Endothelial cell of umbilical vein (primary cell): Measurements from ENCODE around the gene SYNDIG1. TPM values are rescaled to one million over a fixed set of nuclear protein-coding genes. Genes with fewer than 3 reads are reported as not detected.

ENCODE experiments used
- BruUV-seq: library from RNA; stranded (reverse); fragments of 400-500 nt; replicated peaks from 2 replicates; lab custom pipeline; 2021; lab: Mats Ljungman, UMichigan
- CTCF ChIA-PET: fragments of 300-600, 350-600 bp; sonication (Branson Sonifier 250); formaldehyde crosslinking; loops from one replicate; lab custom pipeline; 2021; ENCODE audit warnings: antibody characterized with exemption, inconsistent platforms; lab: Charles Lee
- POLR2A ChIA-PET: fragments of 300-600, 350-600 bp; sonication (Branson Sonifier 250); formaldehyde crosslinking; loops from one replicate; lab custom pipeline; 2021; ENCODE audit warnings: antibody characterized with exemption, inconsistent platforms; lab: Charles Lee
- DNase-seq: peaks from one replicate; pipeline ENCODE4 v3.0.0-alpha.2; 2011; ENCODE audit warnings: low read depth, low spot score
- FAIRE-seq: peaks from 2 replicates; lab custom pipeline; 2011; peaks lifted over from hg19 to GRCh38; lab: Jason Lieb, UNC
- H2AFZ ChIP-seq: 2 replicates; pipeline ENCODE4 v1.6.0; 2012; ENCODE audit warnings: low read depth, low read length, control low read depth, inconsistent platforms
- H3K27ac ChIP-seq: 2 replicates; pipeline ENCODE4 v1.5.1; 2011; ENCODE audit warnings: low read depth, mild to moderate bottlenecking, control low read depth, low read length, moderate library complexity; ENCODE audit not compliant: insufficient read depth
- H3K27me3 ChIP-seq, 2 experiments: 2 replicates each; pipeline versions ENCODE4 v1.6.0 to v1.6.1; 2011; ENCODE audit warnings: low read length in 2 of 2, mixed read lengths in 1 of 2; ENCODE audit not compliant: control insufficient read depth in 2 of 2, insufficient read depth in 2 of 2
- H3K36me3 ChIP-seq, 2 experiments: 2 replicates in 1 of 2; 3 replicates in 1 of 2; pipeline ENCODE4 v1.5.1; 2011; ENCODE audit warnings: low read length in 2 of 2, mild to moderate bottlenecking in 1 of 2, moderate library complexity in 1 of 2; ENCODE audit not compliant: control insufficient read depth in 2 of 2, insufficient read depth in 2 of 2; ENCODE audit errors: extremely low read depth in 1 of 2
- H3K4me1 ChIP-seq: 3 replicates; pipeline ENCODE4 v1.5.1; 2011; ENCODE audit warnings: mild to moderate bottlenecking, low read length; ENCODE audit not compliant: control insufficient read depth, insufficient read depth; ENCODE audit errors: extremely low read depth
- H3K4me2 ChIP-seq: 2 replicates; pipeline ENCODE4 v1.6.1; 2011; ENCODE audit warnings: low read length, control low read depth, mixed read lengths; ENCODE audit not compliant: insufficient read depth
- H3K4me3 ChIP-seq, 3 experiments: fragments of 200-600 bp in 1 of 3; sonication (generic), shearing (Covaris generic) in 1 of 3; replicated peaks in 1 of 3; 2 replicates each; pipeline ENCODE4 v1.5.1; 2011 to 2016; ENCODE audit warnings: control low read depth in 3 of 3, low read length in 3 of 3, mild to moderate bottlenecking in 2 of 3, inconsistent platforms in 1 of 3, low read depth in 1 of 3, moderate library complexity in 1 of 3; ENCODE audit not compliant: insufficient read depth in 1 of 3
- H3K79me2 ChIP-seq: 2 replicates; pipeline ENCODE4 v1.6.0; 2012; ENCODE audit warnings: low read length, inconsistent platforms; ENCODE audit not compliant: control insufficient read depth, insufficient read depth
- H3K9ac ChIP-seq: replicated peaks from 2 replicates; pipeline ENCODE3; 2011; ENCODE audit warnings: low read length, control low read depth; ENCODE audit not compliant: insufficient read depth; ENCODE audit errors: extremely low read depth
- H3K9me1 ChIP-seq: replicated peaks from 3 replicates; pipeline ENCODE4 v1.6.0; 2011; ENCODE audit warnings: mild to moderate bottlenecking, low read length; ENCODE audit not compliant: control insufficient read depth, insufficient read depth; ENCODE audit errors: extremely low read depth
- H3K9me3 ChIP-seq: replicated peaks from 2 replicates; pipeline ENCODE4 v1.5.1; 2012; ENCODE audit warnings: low read length, inconsistent platforms; ENCODE audit not compliant: control insufficient read depth, insufficient read depth
- H4K20me1 ChIP-seq: replicated peaks from 2 replicates; pipeline ENCODE3; 2011; ENCODE audit warnings: mild to moderate bottlenecking, low read length; ENCODE audit not compliant: control insufficient read depth, insufficient read depth; ENCODE audit errors: extremely low read depth
- CTCF ChIP-seq, 2 donors: IDR thresholded peaks; 1 replicate in 1 of 2; 2 replicates in 1 of 2; pipeline ENCODE4 v1.5.1; 2011; ENCODE audit warnings: low read length in 2 of 2, mild to moderate bottlenecking in 2 of 2, moderate library complexity in 2 of 2, control low read depth in 1 of 2, inconsistent platforms in 1 of 2, low read depth in 1 of 2; ENCODE audit not compliant: insufficient read depth in 1 of 2; ENCODE audit errors: extremely low read depth in 1 of 2
- EZH2 ChIP-seq: IDR thresholded peaks from 2 replicates; pipeline ENCODE4 v1.6.1; 2012; ENCODE audit warnings: borderline replicate concordance, low read depth, mild to moderate bottlenecking, moderate library complexity, low read length, inconsistent platforms; ENCODE audit not compliant: severe bottlenecking
- FOS ChIP-seq: IDR thresholded peaks from 2 replicates; pipeline ENCODE4 v1.6.1; 2011; ENCODE audit warnings: mild to moderate bottlenecking, low read length, moderate library complexity, borderline replicate concordance; ENCODE audit not compliant: insufficient read depth
- GATA2 ChIP-seq: IDR thresholded peaks from 2 replicates; pipeline ENCODE4 v1.7.0; 2011; ENCODE audit warnings: low read depth, mild to moderate bottlenecking, moderate library complexity, mixed read lengths, low read length; ENCODE audit not compliant: insufficient read length, insufficient read depth
- JUN ChIP-seq: IDR thresholded peaks from 2 replicates; pipeline ENCODE4 v1.6.1; 2011; ENCODE audit warnings: borderline replicate concordance, low read depth; ENCODE audit not compliant: insufficient read length, insufficient read depth
- MYC ChIP-seq: IDR thresholded peaks from one replicate; pipeline ENCODE4 v1.6.1; 2011; ENCODE audit warnings: mild to moderate bottlenecking, low read depth, low read length
- POLR2A ChIP-seq: IDR thresholded peaks from 2 replicates; pipeline ENCODE4 v1.6.1; 2012; ENCODE audit warnings: low read depth, mild to moderate bottlenecking, control low read depth, low read length
- POLR2AphosphoS5 ChIP-seq: IDR thresholded peaks from 2 replicates; pipeline ENCODE4 v1.6.1; 2012; ENCODE audit warnings: low read depth, mild to moderate bottlenecking, control low read depth, low read length, moderate library complexity; ENCODE audit not compliant: insufficient read depth
- dilution Hi-C: fragments of 300-500 bp; cut with MboI; formaldehyde crosslinking; loops from one replicate; pipeline ENCODE4 v1.15.0; 2019; ENCODE audit warnings: low sequenced_read_pairs; ENCODE audit not compliant: extremely low pct_ligation_motif_present
- intact Hi-C: fragments of 100-400 bp; cut with micrococcal nuclease; formaldehyde crosslinking; loops from one replicate; pipeline ENCODE4 v1.10.0; 2022
- polyA plus RNA-seq, 4 experiments: library from polyadenylated mRNA; depleted of rRNA in 3 of 4; stranded (reverse) in 3 of 4; unstranded in 1 of 4; fragments of >200 nt; gene quantifications; 2 replicates each; pipeline versions ENCODE4 v1.2.1 to v1.2.3, GENCODE V29; 2011 to 2012; ENCODE audit warnings: missing spikeins in 1 of 4
- total RNA-seq: library from RNA; stranded (reverse); gene quantifications from 2 replicates; pipeline ENCODE4 v1.2.3, GENCODE V29; 2021
- TF ChIP-seq, protein P1 (sequence below): IDR thresholded peaks from 2 replicates; pipeline ENCODE4 v1.6.1; 2011; ENCODE audit not compliant: insufficient read depth, insufficient read length

SYNDIG1 gene
- total and polyA plus RNA-seq, 2 donors (not counting 3 experiments of a cell fraction or from before 2014, with no cell fraction given), result not detected

GRCh38 chr20:24479595-24479994, 10.2 kb downstream of the SYNDIG1 start:
- no TSS peak for BruUV-seq
- ChIA-PET POLR2A (no interaction called here), CTCF (no interaction called here)
- FAIRE-seq (no peak), DNase-seq (no peak)
- Histone ChIP-seq H2AFZ (no peak overlapping the region), H3K36me3 (no peaks in the 10 kb centered on the region), H3K27me3 (no peaks in the 10 kb centered on the region), H3K79me2 (no peaks in the 10 kb centered on the region), H3K27ac (no peak overlapping the region), H3K9me1 (no peaks in the 10 kb centered on the region), H4K20me1 (no peaks in the 10 kb centered on the region), H3K4me1 (no peaks in the 10 kb centered on the region), H3K9ac (no peak overlapping the region), H3K9me3 (no peaks in the 10 kb centered on the region), H3K4me3 (no peak overlapping the region), H3K4me2 (no peak overlapping the region)
- intact Hi-C loops (no loop called here), dilution Hi-C loops (no loop called here)
- TF ChIP-seq FOS, result no peak
- TF ChIP-seq POLR2A, result no peak
- no peak for TF ChIP-seq POLR2AphosphoS5
- TF ChIP-seq JUN, result no peak
- TF ChIP-seq GATA2, result no peak
- TF ChIP-seq CTCF (IDR thresholded peaks at IDR 0.05; ENCODE audit: extremely low read depth in 1 of 2, insufficient read depth in 1 of 2, low read depth in 1 of 2, low read length in 2 of 2), result no peak
- TF ChIP-seq EZH2, result no peak
- TF ChIP-seq, protein P1, sequence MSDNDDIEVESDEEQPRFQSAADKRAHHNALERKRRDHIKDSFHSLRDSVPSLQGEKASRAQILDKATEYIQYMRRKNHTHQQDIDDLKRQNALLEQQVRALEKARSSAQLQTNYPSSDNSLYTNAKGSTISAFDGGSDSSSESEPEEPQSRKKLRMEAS, result no peak
- TF ChIP-seq MYC, result no peak
